GM21825 (cell line): ENCODE data around the gene BLOC1S1.

Experiments
- ATAC-seq: cut with Tn5 transposase; IDR thresholded peaks from one replicate; pipeline ENCODE4 v1.9.1; 2021; ENCODE audit warnings: mild to moderate bottlenecking, moderate library complexity; ENCODE audit not compliant: unreplicated experiment

The BLOC1S1 gene

DNA sequence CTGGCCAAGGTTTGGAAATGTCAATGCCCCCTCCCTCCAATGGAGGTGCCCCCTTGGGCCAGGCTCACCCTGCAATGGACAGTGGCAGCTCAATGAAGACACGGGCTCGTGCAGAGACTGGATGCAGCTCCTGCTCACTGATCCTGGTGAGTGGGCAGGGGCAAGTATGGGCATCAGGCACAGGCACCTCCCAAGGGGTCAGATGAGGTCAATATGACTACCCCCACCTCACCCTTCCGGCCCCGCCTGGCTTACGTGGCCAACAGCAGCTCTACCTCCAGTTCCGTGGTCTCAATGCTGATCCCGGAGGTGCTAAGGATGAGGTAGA lies 21.7 kb upstream of the BLOC1S1 start:
- ATAC-seq, result no peak

- no peak for ATAC-seq
Observed at GRCh38 chr12:55694651-55695050, 21.2 kb upstream of the BLOC1S1 start.

DNA sequence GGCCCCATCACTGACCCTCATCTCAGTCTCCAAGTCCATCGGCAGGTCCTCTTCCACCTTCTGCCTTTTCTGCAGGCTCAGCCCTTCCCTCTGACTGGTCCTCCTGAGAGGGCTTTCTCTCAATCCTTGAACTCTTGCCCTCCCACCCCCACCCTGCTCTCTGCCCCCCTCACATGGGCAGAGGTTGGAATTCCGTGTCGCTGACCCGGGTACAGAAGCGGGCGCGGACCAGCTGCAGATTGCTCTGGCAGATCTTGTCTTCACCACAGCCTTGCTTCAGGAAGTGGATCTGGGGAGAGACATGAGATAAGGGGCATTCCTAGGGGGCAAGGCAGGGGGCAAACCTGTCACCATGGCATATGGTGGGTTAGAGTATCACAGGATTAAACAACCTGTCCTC lies 20.5 kb upstream of the BLOC1S1 start:
- no peak for ATAC-seq

GRCh38 chr12:55696141-55696540 lies 19.7 kb upstream of the BLOC1S1 start:
- no peak for ATAC-seq

DNA sequence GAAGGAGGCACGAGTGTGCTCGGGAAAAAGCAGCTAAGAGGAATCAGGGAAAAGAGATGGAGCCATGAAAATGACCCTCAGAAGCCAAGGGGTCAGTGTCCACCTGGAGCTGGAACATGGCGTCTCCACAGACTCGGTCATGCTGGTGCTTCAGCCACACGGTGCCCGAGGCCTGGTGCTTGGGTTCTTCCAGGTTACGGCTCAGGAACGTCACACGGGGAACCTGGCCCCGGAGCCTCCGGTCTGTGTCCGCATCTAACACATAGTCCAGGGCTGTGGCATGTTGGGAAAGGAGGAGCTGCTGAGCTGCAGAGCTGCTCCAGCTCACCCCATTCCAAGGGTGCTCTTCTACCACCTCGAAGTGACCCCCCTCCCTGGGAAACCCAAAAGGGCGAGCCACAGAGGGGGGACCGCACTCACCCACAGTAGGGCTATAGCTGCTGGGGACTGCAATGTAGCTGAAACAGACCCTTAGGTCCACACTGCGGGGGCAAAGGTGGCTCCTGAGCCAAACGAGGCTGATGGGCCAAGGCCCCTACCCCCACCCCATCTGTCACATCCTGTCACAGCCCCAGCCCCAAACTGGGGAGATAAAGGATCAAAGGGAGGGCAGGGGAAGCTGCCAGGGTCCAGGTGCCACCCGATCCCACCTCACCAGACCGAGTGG lies 18.9 kb upstream of the BLOC1S1 start:
- ATAC-seq, result no peak

GRCh38 chr12:55697686-55698085 lies 18.2 kb upstream of the BLOC1S1 start:
- ATAC-seq, result no peak

DNA sequence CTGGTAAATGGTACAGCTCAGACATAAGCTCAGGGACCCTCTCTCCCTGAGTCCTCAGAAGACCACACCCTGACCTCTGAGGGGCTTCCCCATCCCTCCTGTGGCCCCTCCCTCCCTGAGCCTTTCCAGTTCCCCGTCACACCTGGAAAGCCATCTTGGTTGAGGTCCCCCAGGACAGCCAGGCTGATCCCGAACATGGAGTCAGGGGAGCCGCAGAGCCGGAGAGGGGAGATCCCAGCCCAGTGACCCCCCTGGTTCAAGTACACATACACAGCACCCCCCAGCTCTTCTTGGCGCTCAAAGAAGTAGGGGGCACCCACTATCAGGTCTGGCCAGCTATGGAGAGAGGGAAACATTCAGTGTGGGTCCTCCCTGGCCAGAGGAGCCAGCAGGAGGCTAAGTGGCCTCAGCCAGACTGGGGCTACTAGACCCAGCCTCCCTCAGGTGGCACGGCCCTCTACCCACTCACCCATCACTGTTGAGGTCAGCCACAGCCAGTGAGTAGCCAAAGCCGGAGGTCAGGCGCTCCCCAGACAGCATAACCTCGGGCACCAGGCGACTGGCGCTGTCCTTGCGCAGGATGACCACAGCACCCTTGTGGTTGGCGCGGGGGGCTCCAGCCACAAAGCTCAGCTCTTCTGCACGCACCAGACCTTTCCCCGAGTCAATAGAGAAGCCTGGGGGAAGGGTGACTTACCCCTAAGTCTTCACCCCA lies 17.4 kb upstream of the BLOC1S1 start:
- ATAC-seq, result no peak

GRCh38 chr12:55698965-55699364 lies 16.9 kb upstream of the BLOC1S1 start:
- ATAC-seq, result no peak

GRCh38 chr12:55699471-55700055 lies 16.3 kb upstream of the BLOC1S1 start:
- ATAC-seq, result no peak

DNA sequence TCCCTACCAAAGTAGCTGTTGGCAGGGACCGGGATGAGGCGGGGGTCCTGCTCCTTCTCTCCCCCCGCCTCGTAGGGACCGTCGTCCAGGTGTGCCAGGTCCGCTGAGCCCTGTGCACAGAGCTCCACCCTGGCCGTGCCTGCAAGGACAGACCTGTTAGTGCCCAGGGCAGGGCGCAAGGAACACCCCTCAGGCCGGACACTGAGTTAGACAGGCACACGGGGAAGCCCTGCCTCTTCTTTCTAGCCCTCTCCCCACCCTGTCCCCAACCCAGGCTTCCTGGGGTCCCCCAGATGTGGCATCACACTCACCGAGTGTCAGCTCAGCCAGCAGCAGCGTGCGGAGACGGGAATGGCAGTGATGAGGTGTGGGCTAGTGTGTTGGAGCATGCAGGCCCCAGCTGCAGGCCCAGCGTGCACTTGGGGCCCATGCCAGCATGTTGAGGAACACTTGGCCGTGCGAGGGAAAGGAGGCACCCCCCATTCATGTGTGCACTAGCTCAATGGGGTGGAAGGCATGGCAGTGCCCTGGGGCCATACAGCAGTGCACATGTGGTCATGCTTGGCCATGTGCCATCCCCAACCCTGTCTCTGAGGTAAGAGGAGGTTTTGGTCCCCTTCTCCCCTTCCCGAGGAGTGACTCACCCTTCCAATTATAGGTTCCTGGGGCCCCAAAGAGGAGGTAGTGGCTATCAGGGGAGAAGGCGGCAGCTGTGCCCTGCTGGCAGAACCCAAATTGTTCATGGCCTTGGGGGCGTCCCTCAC lies 15.4 kb upstream of the BLOC1S1 start:
- no peak for ATAC-seq

DNA sequence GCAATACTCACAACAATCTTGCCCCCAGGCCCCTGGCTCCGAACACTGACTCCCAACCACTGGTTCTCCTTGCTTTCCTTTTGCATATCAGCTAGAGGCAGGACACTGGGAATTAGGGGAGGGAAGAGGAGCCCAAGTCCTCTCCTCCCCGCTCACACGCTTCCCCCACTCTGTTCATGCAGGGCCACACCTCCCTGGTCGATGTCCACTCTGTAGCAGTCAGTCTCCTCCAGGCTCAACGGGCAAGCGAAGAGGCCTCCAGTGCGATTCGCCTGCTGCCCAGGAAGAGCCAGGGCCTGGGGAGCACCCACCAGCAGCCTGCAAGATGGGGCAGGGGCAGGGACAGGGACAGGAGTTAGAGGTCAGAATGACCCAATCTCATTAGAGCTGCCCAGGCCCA lies 13.0 kb upstream of the BLOC1S1 start:
- ATAC-seq, result no peak

GRCh38 chr12:55703288-55703687 lies 12.6 kb upstream of the BLOC1S1 start:
- no peak for ATAC-seq

DNA sequence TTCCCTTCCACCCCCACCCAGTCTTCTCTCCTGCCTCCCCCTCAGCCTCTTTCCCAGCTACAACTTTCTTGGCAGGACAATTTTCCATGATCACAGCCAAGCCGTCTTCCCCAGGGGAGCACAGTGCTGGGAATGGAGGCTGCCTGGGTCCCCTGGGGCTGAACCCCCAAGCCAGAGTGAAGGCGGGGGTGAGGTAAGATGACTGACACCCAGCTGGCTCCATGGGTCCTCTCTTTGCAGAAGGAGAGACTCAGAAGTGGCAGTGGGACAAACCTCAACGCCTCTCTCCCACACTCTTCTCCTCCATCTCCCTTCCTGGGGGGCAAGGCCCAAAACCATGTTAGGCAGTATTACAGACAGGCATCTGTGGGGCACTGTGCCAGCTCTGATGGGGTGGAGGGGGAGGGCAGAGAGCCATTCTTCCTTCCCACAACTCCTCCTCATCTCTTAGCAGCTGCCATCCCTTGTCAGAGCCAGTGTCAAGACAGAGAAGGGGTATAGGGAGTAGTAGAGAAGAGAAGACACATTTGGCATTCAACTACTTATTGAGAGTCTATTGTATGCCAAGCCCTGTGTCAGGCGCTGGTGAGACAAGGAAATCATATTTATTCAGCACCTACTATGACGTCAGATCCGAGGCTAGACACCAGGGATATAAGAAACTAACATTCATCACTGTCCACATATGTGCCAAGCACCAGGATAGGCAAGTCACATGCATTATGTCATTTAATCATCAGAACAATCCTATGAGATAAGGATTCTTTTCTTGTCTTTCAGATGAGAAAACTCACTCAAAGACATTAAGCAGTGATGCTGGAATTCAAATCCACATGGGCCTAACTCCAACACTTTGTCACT lies 11.7 kb upstream of the BLOC1S1 start:
- ATAC-seq, result no peak

DNA sequence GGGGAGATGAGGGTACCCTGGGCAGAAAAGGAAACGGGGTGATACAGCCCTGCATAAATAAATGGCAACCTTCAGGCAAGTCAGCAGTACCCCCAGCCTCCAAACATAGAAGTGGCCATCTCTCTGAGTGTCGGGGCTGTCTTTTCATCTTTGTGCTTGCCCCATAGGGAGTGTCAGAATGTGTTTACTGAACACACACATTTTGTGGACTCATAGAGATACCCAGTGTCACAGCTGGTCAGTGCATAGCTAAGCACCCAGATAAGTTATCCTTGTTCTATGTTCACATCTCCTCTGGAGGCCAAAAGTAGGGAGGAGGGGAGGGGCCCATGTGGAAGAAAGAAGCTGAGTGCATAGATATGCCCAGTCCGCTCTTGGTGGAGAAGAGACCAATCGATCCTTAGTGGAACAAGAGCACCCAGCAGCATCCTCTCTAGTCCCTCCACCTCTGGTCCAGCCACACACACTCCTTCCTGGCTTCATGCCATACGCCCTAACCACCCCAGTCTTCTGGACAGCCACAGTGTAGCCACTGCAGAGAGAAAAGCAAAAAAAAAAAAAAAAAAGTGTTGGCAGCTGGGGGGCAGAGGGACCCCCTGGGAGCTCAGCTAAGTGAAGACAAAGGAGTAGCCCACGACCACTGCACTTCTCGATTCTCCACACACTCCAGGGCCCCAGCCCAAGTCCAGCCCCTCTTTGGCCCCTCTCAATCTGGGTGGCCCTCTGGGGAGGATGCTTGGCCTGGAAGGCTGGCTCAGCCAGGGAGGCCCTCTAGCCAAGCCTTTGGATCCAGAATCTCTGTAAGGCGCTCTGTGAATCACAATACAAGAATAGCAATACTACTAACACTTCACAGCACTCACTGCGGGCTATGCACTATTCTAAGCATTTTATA lies 10.8 kb upstream of the BLOC1S1 start:
- no peak for ATAC-seq

DNA sequence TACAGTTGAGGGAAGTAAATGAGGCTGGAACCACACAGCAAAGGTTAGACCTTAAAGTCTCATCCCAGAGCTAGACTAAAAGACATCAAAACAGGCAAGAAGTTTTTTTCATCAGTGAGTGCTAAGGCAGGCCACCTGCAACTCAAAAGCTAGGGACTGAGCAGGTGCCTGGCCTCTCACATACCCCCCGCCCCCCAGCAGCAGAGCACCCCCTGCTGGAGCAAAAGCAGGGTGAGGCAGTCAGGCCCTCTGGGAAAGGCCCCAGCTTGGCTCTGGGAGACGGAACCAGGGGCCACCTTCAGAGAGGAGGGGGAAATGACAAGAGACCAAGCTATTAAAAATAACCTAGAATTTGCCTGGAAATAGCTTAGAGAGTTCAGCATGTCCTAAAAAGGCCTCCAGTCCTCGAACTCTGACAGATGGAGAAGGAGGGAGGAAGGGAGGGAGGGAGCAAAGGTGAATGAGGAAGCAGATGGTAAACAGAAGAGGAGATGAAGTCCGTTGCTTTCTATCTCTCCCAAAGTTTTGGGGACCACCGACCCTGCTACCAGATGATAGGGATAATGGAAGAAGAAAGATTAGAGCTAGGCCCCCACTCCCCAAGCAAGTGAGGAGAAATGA lies 10.0 kb upstream of the BLOC1S1 start:
- ATAC-seq, result no peak

GRCh38 chr12:55706568-55707218 lies 9.2 kb upstream of the BLOC1S1 start:
- ATAC-seq, result no peak

DNA sequence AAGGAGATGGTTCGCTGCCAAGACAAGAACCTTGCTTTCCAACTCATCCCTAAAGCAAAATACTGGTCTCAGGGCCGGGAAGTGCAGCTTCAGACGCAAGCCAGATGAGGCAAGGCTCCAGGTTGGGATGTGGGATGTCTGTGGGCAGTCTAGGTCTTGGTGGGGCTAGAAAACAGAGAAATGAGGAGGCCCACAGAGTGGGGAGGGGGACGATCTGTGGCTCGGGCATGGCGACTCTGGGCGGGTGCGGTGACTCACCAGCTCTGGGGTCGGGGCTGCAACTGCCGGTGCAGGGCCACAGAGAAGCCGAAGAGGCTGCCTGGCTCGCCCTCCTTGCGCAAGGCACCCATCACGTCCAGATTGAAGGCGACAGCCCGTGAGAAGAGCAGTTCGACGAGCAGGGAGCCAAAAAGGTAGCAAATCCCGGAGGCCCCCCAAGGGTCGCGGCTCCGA lies 8.6 kb upstream of the BLOC1S1 start:
- ATAC-seq, result no peak

DNA sequence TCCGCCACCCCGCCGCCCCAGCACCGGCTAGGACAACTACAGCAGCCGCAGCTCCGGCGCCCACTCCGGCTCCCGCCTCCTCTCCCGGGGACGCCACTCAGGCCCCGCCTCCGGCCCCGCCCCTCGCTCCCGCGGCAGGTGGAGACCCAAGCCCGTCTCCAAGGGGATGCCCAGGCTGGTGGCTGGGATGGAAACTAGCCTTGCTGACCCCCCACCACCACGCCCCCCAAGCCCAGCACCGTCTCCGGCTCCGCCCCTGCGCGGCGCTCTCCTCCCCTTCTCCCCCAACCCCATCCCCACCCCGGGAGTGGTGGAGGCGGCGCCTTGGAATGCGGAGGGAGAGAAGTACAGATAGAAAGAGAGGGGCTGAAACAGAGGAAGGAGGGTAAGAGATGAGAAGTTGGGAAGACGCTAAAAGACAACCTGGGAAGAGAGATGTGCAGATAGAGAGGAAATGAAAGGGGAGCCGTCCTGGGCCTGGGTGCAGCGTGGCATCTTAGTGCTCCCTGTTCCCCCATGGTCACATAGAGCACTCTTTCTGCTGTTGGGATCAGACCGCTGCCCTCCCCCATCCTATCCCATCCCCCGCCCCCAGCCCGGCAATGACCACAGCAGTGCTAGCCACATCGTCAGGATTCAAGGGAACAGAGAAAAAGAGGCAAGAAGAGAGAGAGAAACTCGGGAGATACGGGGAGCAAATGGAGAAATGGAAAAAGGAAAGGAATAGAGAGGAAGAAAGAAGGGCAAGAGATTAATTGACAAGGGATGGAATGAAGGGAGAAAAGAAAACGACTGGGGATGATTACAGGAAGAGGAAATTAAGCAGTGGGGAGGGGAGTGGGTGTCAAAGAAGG lies 7.8 kb upstream of the BLOC1S1 start, which contains the start of gene ITGA7:
Gene ITGA7 (minus strand): TSS at position 64 of the 854 bp plus-strand sequence. CDS start 222 bp downstream, outside the sequence.
- no peak for ATAC-seq
